ENCODE results near the gene CALR. TPM values are rescaled to one million over a fixed set of nuclear protein-coding genes. Genes with fewer than 3 reads are reported as not detected.

CALR gene
- total RNA-seq, 2 donors from 2014 or later, result 298 to 388 TPM

DNA sequence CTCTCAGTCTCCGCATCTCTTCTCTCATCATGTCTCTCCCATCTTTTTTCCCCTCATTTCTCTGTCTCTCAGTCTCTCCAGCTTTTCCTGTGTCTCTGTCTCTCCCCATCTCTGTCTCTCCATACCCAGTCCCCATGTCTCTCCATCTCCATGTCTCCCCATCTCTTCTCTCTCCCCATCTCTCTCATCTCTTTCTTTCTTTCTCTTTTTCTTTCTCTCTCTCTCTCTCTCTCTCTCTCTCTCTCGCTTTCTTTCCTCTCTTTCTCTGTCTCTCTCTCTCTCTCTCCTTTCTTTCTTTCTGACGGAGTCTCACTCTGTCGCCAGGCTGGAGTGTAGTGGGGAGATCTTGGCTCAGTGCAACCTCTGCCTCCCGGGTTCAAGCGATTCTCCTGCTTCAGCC is 44.2 kb downstream of the CALR start:
- H3K36me3 ChIP-seq (replicated peaks in 1 of 2; ENCODE audit: insufficient read depth in 1 of 2, low read depth in 2 of 2), result no peaks in the 10 kb centered on the region
- TF ChIP-seq POLR2A (IDR thresholded peaks at IDR 0.05), result no peak
- no peak for TF ChIP-seq CTCF (IDR thresholded peaks at IDR 0.05)
- H3K27me3 ChIP-seq, result no peaks in the 10 kb centered on the region
- WGBS, 2 donors, result 68 to 69% methylated on average over 6 of the region's 6 CpGs
- H3K27ac ChIP-seq, result no peak overlapping the region
- H3K9me3 ChIP-seq, result no peaks in the 10 kb centered on the region
- peaks cover 20% of the 10 kb centered on the region for H3K4me1 ChIP-seq
- intact Hi-C loops (cut with DNase I), result no loop called here
- no peak for DNase-seq
- H3K4me3 ChIP-seq, result no peak overlapping the region
- no peak for ATAC-seq

GRCh38 chr19:12983091-12983490 is 44.7 kb downstream of the CALR start:
- H3K4me3 ChIP-seq, result no peak overlapping the region
- DNase-seq (no peak), ATAC-seq (no peak)
- peaks cover 20% of the 10 kb centered on the region for H3K4me1 ChIP-seq
- H3K27me3 ChIP-seq, result no peaks in the 10 kb centered on the region
- no peaks in the 10 kb centered on the region for H3K9me3 ChIP-seq
- WGBS, 2 donors, result 27 to 35% methylated on average over 10 of the region's 10 CpGs
- no peaks in the 10 kb centered on the region for H3K36me3 ChIP-seq (replicated peaks in 1 of 2; ENCODE audit: insufficient read depth in 1 of 2, low read depth in 2 of 2)
- TF ChIP-seq POLR2A (IDR thresholded peaks at IDR 0.05) (no peak), CTCF (IDR thresholded peaks at IDR 0.05) (no peak)
- no peak overlapping the region for H3K27ac ChIP-seq
- intact Hi-C loops (cut with DNase I), result no loop called here

DNA sequence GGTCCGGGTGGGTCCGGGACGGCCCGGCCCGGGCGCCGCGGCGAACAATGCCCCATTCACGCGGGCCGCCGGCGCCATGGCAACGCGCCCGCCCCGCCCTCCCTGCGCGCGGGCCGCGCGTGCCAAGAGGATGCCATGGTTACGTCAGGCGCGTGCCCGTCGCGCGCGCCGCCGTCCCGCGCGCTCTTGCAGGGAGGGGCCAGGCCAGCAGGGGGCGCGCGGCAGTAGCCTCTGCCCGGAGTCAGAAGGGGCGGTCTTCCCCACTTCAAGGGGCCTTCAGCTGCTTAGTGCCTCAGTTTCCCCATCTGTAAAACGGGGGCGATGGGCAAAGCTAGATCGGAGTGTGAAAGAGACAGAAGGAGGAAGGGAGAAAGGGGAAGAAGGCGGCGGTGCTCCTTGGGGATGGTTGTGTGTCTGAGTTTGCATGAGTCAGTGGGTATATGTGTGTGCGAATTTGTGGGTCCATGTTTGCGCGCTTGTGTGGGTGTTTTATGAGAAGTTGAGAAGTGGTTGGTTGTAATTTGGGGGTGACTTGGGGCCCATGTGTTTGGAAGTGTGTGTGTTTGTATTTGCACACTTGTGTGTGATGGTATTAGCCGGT is 45.2 kb downstream of the CALR start:
- TF ChIP-seq CTCF (IDR thresholded peaks at IDR 0.05) (peak; percentile 82 to 99 (median 96)), POLR2A (IDR thresholded peaks at IDR 0.05) (no peak)
- 7 to 9% methylated on average over 40 to 43 of the region's 51 CpGs for WGBS, 2 donors
- peak; percentile 75 to 87 (median 84) for DNase-seq
- peak; percentile 91 for ATAC-seq
- no peaks in the 10 kb centered on the region for H3K9me3 ChIP-seq
- no peaks in the 10 kb centered on the region for H3K27me3 ChIP-seq
- no peak overlapping the region for H3K27ac ChIP-seq
- H3K4me3 ChIP-seq, result no peak overlapping the region
- no peaks in the 10 kb centered on the region for H3K36me3 ChIP-seq (replicated peaks in 1 of 2; ENCODE audit: insufficient read depth in 1 of 2, low read depth in 2 of 2)
- intact Hi-C loops (cut with DNase I), result no loop called here
- H3K4me1 ChIP-seq, result peaks cover 20% of the 10 kb centered on the region

DNA sequence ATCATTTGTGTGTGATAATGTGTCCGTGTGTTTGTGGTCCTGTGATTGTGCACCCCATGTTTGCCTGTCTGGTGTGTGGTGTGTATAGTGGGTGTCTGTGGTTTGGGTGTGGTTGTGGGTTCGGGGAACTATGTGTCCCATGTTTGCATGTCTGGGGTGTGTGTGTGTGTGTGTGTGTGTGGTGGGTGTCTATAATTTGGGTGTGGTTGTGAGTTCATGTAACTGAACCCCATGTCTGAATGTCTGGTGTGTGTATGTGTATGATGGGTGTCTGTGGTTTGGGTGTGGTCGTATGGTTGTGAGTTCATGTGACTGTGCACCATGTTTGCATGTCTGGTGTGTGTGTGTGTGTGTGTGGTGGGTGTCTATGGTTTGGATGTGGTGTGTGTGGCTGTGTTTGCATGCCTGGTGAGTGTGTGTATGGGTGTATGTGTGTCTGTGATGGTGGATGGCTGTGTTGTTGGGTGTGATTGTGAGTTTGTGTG is 45.8 kb downstream of the CALR start:
- TF ChIP-seq POLR2A (IDR thresholded peaks at IDR 0.05) (no peak), CTCF (IDR thresholded peaks at IDR 0.05) (no peak)
- intact Hi-C loops (cut with DNase I), result no loop called here
- no peak overlapping the region for H3K27ac ChIP-seq

GRCh38 chr19:12984683-12985048 is 46.3 kb downstream of the CALR start:
- H3K9me3 ChIP-seq, result no peaks in the 10 kb centered on the region
- H3K4me1 ChIP-seq, result peaks cover 20% of the 10 kb centered on the region
- no peak overlapping the region for H3K4me3 ChIP-seq
- intact Hi-C loops (cut with DNase I), result loop anchor here (5.0 kb wide), 2 partner anchors 48 to 78 kb away; no protein-coding TSS in a partner anchor
- H3K27ac ChIP-seq, result peak overlapping the region in 3 of 4 donors; percentile 7 to 45 (median 28)
- H3K36me3 ChIP-seq (replicated peaks in 1 of 2; ENCODE audit: insufficient read depth in 1 of 2, low read depth in 2 of 2), result no peaks in the 10 kb centered on the region
- DNase-seq (no peak), ATAC-seq (no peak)
- no peaks in the 10 kb centered on the region for H3K27me3 ChIP-seq
- WGBS, 2 donors, result 28% methylated on average over 10 of the region's 10 CpGs; no CpG with 5 or more reads in 1 of the 2 donors
- no peak for TF ChIP-seq CTCF (IDR thresholded peaks at IDR 0.05)

More for the DNA sequence above, 45.8 kb downstream of the CALR start:
- peaks cover 20% of the 10 kb centered on the region for H3K4me1 ChIP-seq
- H3K9me3 ChIP-seq, result no peaks in the 10 kb centered on the region
- ATAC-seq, result no peak
- WGBS, 2 donors, result 46 to 69% methylated on average over 3 of the region's 3 CpGs
- no peak for DNase-seq
- H3K4me3 ChIP-seq, result no peak overlapping the region
- H3K36me3 ChIP-seq (replicated peaks in 1 of 2; ENCODE audit: insufficient read depth in 1 of 2, low read depth in 2 of 2), result no peaks in the 10 kb centered on the region
- no peaks in the 10 kb centered on the region for H3K27me3 ChIP-seq
